GM12873 (cell line): Measurements from ENCODE around the gene KLHL13.

ENCODE experiments used
- CTCF ChIP-seq: IDR thresholded peaks from 2 replicates; pipeline ENCODE4 v1.5.1; 2012; ENCODE audit warnings: low read depth, mild to moderate bottlenecking, moderate library complexity, low read length, control low read depth; ENCODE audit not compliant: insufficient read depth; ENCODE audit errors: missing control alignments

The KLHL13 gene

DNA sequence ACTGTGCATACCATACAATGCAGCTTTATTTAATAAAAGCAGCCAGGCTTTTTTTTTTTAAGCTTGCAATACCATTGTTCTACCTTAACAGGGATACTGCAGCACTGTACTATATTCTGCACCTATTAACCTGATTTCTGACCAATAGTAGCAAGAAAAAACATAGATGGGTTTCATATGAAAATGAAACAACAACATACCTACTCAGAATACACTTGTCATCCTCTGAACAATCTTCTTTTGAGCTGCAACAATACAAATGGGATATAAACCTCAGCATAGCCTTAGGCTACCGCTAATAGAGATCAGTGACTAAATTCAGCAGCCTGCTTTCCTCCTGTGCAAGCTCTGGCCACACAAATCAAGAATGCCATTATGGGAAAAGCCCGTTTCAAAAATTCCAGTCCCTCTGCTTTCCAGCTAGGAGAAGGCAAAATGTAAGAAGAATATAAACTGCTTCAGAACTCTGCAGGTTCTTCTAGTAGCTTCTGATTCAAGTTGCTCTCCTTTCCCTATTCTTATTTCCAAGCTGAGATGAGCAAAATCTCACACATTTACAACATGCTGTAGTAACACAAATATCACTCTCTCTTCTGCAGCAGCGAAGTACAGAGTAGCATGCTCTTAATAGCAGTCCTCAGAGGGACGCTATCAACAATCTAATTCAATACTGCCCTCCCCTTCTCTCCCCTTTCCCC lies 143.4 kb downstream of the KLHL13 start:
- TF ChIP-seq CTCF: no peak

GRCh38 chrX:117972711-117973109 lies 143.9 kb downstream of the KLHL13 start:
- TF ChIP-seq CTCF: no peak

DNA sequence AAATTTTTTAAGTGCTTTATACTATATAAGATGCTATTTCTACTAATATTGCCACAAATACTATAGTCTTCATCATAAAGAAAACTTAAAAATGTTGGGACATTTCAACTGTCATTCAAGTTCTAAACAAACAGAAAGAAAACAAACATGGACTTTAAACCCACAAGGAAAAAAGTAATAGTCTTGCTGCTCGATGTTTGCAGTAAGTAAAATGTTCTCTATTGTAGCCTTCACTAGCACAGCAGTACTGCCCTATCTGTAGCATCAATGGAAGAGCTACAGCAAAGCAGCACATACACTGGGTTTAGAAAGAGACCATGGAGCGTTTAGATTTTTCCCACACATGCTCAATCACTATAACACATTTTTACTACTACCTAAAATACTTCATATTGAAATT lies 146.8 kb downstream of the KLHL13 start:
- no peak for TF ChIP-seq CTCF

- no peak for TF ChIP-seq CTCF
Measured at GRCh38 chrX:117969328-117969727, 147.3 kb downstream of the KLHL13 start.

DNA sequence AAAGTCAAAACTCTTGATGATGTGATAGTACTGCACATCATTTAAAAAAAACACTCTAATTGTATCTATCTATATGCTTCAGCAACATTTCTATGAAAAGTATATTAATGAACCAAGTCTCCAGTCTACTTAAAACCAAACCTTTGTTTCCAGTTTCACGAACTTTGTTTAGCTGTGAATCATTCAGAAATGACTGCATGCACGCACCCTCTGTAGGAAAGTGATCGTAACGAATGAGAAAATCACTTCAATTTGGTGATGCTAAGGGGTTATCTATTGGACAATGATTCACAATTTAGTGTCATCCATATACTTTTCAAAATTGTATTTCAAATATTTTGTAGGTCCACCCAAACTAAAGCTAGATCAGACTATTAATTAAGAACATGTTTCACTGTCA lies 157.6 kb downstream of the KLHL13 start:
- no peak for TF ChIP-seq CTCF

GRCh38 chrX:117957128-117957527 lies 159.5 kb downstream of the KLHL13 start:
- no peak for TF ChIP-seq CTCF

DNA sequence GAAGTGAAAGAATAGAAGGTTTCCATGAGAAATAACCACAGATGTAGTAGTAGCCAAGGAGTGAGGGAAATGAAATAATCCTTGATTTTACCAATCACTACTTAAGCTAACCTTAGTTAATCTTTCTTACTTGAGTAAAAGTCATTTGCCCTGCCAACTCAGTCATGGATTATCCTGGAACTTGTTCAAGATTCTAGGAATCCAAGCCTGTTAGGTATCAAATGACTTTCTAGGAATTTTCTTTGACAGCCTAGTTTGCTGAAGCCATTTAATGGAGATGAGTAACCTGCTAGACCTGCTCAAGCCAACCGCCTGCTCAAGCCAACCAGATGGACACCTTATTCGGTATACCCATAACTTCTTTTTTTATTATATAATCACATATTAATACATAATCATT lies 180.5 kb downstream of the KLHL13 start:
- TF ChIP-seq CTCF: no peak
